NCI-H2196 treated with DMSO at 0.1 percent for 48 hours (cell line): ENCODE results near the gene COBLL1.

ENCODE experiments used
- DNase-seq: peaks from one replicate; lab custom pipeline; 2025; ENCODE audit not compliant: unreplicated experiment; lab: John Stamatoyannopoulos, UW

Gene COBLL1

DNA sequence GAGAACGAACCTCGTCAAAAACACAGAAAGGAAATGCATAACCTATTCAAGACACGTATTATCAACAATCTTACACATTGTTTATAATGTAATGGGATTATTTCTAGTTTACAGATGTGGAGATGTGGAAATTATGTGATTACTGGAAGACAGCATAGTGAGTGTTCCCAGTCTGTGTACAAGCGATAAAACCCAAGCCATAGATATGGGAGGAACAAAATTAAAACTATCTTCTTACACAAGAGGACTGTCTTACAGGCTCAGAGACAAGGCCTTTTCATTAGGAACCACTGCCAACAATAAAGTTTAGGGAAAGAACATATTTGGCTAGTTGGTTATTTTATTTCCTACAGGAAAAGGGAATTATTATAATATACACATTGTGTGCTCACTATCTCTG, 20.3 kb downstream of the COBLL1 start:
- DNase-seq, result no peak

DNA sequence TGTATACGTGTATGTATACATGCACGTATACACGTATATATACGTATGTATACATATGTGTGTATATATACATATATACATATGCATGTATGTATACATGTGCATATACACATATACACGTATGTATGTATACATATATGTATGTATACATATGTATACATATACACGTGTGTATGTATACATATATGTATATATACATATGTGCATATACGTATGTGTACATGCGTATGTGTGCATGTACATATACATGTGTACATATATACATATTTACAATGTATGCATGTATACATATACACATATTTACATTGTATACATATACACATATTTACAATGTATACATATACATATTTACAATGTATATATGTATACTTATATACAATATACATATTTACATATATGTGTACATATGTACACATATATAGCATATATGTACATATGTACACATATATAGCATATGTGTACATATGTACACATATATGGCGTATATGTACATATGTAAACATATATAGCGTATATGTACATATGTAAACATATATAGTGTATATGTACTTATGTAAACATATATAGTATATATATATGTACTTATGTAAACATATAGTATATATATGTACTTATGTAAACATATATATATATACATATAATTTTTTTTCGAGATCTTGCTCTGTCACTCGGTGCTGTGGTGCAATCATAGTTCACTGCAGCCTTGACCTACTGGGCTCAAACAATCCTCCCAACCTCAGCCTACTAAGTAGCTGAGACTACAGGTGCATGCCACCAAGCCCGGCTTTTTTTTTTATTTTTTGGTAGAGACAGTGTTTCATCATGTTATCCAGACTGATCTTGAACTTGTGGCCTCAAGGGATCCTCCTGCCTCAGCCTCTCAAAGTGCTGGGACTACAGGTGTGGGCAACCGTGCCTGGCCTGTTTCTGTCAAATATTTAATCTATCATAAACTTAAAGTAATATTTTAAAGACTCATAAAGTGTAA, 23.2 kb downstream of the COBLL1 start:
- DNase-seq, result no peak

DNA sequence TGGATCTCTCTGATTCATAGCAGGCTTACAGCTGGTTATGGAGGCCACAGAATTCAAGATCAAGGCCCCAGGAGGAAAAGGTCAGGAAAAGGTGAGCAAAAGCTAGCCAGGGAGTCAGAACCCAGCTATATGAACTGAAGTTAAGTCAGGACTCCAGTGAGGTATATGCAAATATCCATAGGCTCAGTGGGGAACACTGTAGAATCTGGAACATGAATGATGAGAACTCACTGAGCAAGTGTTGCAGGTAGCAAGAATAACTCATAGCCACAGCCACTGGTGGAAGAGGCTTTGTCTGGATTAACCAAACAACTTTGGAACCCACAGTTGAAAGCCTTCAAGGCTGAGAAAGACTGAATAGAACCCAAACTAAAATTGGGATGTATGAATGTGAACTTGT, 24.7 kb downstream of the COBLL1 start:
- no peak for DNase-seq

DNA sequence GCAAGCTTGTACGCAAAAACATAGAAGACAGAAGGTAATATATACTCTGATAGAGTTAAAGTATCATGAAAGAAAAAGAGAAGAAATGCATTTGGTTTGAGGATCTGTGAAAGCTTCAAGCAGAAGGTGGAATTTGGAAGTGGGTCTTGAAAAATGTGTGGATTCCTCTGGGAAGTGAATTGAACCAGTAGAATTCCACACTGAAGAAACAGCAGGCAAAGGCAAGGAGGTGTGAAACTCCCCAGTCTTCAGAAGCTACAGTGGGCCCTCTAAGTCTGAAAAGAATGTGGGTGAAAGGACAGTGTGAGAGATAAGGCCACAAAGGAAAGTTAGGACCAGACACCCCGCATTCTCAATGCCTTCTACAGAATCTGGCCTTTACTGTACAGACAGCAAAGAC, 25.6 kb downstream of the COBLL1 start:
- no peak for DNase-seq

DNA sequence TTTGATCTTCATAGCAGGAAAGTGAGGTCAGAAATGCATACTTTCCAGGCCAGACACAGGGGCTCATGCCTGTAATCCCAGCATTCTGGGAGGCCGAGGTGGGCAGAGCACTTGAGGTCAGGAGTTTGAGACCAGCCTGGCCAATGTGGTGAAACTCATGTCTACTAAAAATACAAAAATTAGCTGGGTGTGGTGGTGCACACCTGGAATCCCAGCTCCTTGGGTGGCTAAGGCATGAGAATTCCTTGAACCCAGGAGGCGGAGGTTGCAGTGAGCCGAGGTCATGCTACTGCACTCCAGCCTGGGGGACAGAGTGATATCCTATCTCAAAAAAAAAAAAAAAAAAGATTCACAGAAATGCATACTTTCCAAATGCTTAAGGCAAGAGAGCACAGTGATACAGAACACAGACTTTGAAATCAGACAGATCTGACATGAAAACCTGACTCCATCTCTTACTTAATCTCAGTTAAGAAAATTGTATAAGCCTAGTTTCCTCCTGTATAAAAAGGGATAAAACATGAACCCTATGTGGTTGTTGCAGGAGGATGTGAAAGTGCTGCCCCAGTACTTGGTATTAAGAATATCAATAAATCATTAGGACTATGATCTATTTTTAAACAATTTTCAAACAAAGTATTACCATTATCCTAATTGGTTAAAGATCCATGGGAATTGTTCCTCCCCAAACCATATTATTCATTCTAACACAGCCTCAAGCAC, 26.4 kb downstream of the COBLL1 start:
- no peak for DNase-seq

DNA sequence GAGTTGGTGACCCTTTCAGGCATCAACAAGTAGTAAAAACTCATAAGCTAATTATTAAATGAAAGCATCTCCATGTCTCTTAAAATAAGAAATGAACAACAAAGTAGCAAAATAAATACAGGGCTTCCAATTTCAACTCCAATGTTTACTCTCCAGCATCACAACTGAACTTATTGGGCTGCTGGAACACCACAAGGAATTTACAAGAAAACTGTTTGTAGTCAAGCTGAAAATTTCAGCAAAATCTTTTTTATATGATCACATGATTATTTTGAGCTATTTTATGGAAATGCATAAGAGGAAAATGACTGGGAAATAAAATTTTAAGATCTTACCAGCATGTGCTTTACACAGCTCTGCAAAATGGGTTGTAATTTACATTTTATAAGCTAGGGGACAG, 28.1 kb downstream of the COBLL1 start:
- no peak for DNase-seq

DNA sequence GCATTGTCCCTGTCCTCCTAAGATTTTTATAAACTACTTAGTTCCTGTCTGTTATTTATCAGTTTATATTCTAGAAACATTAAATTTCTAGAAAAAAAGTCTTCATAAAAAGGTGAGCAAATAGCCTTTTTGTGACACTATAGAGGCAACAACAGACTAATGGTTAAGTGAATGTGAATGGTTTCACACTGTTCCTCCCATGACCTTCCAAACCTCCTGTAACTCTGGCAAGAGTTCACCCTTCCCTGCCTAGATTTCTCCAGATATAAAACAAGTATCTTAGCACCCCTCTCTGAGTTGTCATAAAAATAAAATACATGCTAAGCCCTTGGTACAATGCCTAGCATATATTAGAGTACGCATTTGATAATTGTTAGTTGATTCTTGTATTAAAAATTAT, 29.2 kb downstream of the COBLL1 start:
- DNase-seq, result no peak

DNA sequence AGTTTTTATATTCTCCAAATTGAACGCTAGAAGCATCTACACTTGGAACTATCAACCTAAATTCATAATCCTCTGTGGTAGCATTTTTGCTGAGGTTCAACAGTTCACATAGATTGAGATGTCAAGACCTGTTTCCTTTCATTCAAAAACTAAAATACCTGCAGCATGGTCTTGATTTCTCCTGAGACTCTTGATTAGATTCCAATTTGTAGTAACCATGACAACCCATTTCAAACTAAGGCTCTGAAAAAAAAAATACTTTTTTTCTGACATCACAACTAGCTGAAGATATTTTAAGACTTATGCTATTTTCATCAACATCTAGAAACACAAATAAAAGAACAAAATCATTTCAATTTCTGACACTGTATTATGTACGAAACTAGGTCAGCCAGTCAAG, 29.8 kb downstream of the COBLL1 start:
- no peak for DNase-seq

DNA sequence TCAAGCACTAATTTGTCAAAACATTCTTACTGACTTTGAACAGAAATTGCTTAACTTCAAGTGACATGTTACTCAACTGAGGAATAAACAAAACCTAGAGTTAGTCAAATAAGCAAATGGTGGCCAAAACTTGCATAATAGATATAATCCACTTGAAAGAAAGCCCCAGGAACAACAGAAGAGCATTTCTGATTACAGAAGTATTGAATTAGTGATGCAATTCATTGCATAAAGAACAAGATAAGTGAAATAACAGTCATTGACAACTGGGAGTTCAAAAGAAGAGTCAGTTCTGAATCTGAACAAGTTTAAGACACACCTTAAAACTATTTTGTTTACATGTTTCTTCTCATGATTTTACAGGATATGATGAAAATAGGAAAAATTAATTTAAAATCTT, 30.8 kb downstream of the COBLL1 start:
- DNase-seq, result no peak

DNA sequence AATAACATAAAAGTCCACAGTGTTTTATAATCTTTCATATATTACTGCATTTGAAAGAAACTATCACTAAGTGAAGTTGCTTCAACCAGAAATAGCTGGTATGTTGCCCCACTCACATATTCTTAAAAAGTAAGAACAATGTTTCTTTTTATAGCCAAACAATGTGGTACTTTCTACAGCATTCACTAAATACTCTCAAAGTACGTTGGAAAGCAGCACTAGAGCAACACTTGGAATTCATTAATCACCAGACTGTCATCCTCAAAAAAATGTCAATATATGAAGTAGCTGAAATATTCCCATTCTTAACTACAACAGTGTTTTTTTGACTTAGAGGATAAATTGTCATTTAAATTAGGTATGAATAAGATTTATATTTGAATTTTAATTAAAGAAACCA, 32.8 kb downstream of the COBLL1 start:
- DNase-seq, result no peak

DNA sequence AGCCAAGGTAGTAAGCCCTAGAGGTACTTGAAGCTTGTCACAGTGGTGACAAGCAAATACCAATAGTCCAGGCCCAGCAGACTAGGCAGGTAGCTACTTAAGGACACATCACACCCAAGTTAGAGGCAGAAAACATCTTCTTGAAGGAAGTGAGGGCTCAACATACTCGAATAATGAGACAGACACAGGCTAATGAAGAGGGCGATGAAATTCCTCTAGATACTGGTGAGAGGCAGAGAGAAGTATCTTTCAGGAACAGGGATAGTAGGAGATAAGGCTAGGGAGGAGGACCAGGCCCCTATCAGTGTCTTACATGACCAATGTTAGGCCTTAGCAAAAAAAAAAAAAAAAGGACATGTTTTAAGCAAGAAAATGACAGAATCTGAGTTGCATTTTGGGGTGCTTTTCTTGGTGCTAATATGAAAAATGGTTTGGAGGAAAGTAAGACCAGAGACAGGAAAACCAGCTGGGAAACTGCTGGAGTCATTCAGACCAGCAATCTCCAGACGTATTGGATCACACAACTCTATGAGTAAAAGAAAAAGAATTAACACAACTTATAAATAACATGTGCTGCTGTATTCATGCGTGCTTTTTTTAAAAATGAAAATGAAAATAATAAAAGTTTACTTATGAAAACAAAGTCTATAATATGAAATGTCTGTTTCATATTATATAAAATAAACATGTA, 37.7 kb downstream of the COBLL1 start:
- DNase-seq, result no peak

DNA sequence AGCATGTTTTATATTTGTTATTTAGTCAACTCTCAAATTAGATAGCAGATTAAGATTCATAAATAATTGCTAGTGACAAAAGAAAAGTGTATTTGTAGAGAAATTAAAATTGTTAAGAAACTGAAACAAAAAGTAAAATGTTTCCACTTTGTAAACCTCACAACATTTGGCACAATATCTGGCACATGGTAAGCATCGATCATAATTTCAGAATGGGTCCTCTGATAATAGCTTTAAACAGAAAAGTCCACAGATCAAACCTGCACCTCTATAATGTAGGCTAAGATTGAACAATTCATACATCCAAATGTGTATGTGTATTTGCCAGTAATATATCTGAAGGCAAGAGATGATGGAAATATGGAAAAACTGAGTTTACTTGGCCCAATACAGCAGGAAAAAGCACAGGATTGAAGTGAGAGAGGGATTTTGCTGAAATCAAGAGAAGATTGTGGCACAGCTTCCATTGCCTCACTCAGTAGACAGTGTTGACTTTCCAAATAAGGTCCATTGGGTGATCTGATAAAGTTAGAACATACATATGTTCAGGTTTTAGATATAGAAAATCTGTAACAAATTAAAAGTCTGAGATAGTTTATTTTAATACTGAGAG, 39.4 kb downstream of the COBLL1 start:
- no peak for DNase-seq

DNA sequence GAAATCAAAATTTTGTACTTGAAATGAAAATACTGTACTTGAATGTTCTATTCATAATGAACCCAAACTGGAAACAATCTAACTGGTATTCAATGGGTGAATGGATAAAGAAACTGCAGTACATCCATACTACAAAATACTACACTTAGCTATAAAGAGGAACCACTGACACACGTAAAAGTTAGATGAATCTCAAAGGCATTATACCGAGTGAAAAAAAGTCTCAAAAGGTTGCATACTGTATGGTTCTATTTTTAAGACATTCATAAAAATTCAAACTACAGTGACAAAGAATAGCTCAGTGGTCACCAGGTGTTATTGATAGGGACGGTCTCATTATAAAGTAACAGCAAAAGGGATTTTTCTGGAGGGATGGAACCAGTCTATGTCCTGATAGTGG, 41.1 kb downstream of the COBLL1 start:
- no peak for DNase-seq

DNA sequence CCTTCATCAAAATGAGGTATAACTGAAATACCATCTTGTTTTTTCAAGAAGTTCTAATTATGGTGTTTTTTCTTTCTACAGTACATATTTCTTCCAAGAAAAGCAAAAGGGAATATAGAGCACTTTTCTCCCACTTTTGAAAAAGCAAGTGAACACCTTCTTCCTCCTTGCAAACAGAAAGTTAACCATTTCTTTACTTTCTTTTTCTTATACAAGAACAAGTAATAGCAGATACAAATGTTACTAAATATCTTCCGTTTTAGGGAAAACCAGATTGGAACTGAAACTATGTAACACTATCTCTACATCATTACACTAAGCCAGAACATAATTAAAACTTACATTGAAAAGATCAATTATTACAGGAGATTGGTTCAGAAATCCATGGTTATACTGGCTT, 44.0 kb downstream of the COBLL1 start:
- no peak for DNase-seq

DNA sequence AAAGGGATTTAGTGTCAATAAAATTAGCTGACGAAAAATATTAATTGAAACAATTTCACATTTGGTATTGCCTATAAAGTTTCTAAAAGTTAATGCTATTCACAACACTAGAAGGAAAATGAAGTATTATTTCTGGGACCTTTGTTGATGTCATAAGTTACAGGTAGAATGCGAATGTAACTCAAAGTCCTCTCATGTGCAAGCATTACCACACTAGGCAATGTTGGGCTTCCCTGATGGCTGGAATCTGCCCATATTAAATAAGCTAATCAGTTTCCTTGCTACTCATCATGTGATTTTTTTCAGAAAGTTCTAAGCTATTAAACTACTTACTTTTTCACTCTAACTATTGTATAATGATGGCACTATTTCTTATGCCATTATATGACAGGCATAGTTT, 44.6 kb downstream of the COBLL1 start:
- no peak for DNase-seq

DNA sequence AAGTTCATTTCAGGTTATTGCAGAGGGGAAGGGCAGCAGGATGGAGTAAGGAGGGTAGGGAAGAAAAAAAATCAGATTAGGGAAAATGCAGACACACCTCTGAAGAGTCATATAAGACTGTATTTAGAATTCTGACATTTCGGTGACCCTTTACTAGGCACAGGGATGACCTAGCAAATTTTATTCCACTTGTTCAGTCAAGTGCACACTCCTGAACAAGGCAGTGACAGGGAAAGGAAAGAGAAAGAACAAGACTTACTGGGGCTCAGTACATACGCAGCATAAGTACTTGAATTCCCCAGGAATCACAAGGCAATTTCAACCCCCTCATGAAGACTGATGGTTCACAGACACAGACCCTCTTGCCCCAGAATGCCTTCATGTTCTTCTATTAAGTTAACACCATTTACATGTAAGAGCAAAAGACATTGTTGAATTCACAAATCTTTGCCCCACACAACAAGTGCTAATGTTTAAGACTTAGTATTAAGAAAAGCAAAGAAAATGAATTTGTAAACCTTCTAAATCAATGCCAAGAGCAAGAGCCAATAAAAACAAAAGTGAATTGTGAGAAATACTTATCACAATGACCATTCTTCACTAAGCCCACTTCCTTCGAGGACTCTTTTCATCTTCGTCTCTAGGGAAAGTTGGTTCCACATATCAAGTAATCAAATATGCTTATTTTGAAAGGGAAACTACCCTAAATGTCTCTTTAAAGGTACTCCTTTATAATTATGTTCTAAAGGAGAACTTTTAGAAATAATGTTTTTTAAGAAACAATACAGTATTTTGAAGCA, 47.0 kb downstream of the COBLL1 start:
- no peak for DNase-seq

DNA sequence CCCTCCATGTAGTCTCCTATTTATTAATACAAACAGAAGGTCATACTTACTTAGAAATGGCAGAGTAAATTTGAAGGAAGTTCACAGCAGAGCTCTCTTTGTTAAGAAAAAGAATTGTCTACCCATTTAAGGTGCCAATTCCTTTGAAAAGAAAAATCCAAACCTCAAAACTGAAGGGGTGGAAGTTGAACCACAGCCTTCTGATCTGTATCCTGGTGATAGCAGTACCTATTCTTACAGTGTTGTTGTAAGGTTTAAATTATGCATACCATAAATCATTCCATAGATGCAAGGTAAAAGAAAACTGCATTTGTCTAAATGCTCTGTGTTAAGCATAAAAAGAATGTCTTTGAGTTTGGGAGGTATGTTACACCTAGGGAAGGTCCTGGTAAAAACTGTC, 47.6 kb downstream of the COBLL1 start:
- no peak for DNase-seq

DNA sequence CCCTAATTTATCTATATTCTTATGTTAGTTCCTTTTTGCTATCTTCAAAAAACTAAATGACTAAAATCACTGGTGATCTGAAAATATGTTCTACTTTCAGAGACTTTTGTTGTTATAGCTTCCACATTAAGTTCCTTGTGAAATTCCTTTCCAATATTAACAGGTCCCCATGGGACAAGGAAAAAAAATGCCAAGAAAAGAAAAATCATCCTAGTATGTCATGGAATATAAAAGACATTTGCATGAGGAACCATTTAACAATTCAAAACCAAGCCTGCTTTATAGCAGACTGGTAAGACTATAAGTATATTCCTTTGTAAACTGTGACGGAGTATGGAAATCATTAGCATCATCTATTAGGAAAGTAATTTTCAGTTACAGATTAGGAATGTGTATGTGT, 48.1 kb downstream of the COBLL1 start:
- no peak for DNase-seq

DNA sequence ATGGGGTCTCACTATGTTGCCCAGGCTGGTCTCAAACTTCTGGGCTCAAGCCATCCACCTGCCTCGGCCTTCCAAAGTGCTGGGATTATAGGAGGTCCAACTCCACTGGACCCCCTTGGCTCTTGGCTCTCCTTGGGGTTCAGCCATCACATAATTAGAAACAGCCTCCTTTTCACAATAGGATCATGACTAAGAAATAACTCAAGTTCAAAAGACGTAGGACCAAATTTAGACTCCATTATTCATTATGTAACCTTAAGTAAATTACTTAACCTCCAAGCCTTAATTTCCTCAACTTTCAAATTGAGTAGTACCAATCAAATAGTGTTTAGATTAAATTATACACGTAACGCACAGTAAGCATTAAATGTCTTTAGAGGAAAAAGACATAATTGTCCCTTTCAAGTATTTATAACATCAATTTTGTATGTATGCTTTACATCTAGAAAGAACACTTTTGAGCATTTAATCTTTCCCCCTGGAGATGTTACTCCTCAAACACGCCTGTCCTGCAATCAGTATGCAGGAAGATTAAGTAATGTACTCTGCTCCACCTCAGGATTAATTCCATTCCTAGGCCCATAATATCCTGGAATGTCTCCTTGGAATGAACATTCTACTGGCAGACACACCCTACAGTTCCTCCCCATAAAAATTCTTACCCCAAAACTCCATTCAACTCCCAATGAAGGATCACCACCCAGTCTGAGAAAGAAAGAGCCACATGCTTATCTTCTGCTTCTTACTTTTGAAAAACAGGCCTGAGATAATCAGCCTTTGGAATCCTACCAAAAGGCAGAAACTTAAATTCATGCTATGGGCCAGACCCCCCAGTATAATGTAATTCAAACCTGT, 49.1 kb downstream of the COBLL1 start:
- DNase-seq, result no peak

DNA sequence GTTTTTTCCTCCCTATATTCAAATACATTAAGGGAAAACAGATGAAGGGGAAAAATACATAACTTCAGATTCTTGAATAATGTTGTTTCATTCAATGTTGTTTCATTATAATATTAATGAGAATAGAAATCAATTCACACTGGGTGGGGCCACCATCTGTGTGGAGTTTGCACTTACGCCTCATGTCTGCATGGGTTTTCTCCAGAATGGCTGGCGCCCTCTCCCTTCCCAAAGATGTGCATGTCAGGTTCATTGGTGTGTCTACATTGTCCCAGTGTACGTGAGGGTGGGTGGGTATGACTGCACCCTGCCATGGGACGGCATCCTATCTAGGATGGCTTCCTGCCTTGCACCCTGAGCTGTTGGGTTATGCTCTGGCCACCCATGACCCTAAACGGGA, 51.7 kb downstream of the COBLL1 start:
- DNase-seq, result no peak
